RKO (cell line): ENCODE measurements around the gene PCGF1.

Source experiments
- DNase-seq: peaks from one replicate; pipeline ENCODE4 v3.0.0-alpha.2; 2016; ENCODE audit warnings: low spot score

Gene PCGF1

GRCh38 chr2:74515271-74515980, 7.9 kb upstream of the PCGF1 start:
- DNase-seq = no peak

DNA sequence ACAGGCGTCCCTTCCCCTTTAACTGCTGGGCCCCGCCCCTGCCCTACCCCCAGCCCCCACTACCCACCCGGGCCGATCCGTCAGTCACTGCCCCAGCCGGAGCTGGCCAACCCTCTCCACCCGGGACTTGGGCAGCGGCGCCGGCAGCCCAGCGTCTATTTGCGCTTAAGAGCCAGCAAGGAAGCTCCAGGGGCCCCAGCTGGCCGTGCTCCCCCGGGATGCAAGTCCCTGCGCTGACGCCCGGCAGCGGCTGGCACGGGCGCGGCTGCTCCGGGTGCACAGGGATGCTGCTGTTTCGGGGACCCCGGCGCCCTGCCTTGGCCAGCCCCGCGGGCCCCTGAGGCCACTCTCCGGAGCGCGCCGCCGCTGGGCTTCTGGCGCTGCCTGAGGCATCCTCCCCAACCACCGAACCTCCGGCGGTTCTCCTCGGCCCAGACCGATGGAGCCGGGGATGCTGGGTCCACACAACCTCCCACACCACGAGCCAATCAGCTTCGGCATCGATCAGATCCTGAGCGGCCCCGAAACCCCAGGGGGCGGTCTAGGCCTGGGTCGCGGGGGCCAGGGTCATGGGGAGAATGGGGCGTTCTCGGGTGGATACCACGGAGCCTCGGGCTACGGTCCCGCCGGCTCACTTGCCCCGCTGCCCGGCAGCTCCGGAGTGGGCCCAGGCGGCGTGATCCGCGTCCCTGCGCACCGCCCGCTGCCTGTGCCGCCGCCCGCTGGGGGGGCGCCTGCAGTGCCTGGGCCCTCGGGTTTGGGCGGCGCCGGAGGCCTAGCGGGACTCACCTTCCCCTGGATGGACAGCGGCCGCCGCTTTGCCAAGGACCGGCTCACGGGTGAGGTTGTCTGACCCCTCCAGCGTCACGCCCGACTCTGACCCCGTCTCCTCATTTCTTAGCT, 7.1 kb upstream of the PCGF1 start, which contains the start of gene TLX2:
TLX2 (plus strand) TSS at position 83 of the 903 bp plus-strand sequence; CDS start at position 440, 357 bp downstream.
- no peak for DNase-seq

GRCh38 chr2:74513605-74514367, 6.3 kb upstream of the PCGF1 start:
- no peak for DNase-seq

DNA sequence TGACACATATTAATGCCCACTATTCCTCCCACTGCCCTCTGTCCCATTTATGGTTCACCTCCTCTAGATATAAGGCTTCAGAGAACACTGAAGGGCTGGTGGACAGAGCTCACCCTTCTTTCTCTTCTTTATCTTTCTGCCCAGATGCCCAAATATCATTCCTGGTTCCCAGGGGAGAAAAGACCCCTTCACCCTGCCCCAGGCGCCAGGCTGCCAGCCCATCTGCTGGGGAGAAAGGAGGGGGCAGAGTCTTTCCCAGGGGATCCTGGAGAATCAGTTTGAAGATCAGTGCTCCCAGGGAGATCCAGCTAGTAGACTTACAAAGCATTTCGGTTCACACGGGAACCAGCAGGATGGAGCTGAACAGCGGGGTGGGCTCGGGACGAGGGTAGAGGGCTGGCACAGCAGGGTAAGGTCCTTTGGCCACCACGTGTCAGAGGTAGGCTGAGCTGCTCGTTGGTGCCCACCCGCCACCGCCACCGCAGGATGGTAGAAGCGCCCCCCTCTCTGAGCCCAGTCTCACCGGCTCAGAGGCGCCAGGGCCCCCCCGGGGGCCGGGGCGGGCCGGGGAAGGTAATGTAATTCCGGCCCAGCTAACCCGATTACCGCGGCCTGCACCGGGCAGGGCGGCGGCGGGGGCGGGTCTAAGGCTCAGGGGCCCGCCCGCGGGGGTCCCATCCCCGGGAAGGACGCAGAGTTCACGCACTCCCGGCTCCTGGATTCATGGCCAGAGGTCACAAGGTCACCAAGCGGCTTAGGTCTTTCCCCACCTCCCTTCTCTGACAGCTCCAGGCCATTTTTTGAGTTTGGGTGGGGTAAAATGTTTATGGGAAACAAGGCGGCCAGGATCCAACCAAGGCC, 5.5 kb upstream of the PCGF1 start:
- no peak for DNase-seq

DNA sequence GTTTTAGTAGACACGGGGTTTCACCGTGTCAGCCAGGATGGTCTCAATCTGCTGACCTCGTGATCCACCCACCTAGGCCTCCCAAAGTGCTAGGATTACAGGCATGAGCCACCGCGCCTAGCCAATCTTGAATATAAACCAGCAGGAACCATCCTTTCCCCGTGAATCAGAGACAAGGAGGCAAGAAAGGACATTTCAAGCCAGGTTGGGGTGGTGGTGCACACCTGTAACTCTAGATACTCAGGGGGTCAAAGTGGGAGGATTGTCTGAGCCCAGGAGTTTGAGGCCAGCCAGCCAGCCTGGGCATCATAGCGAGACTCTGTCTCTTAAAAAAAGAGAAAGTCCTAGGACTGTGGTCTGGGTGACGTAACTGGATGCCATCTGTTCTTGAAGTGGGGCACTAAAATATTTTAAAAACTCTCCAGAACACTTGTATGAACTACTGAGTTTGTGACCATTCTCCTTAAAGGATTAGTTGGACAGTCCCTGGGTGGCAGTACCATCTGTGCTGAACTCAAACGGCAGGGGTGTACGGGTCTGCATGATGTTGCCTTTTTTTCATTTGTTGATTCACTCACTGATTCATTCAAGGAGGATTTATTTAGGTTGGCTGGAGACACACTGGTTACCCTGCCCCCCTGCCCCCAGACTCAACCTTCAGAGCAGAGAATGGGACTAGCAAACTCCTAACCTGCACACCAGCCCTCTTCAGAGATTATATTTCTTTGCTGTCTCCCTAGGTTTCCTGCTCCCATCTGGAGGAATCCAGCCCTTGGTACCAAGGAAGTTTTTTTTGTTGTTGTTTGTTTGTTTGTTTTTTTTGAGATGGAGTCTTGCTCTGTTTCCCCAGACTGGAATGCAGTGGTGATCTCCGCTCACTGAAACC, 3.9 kb upstream of the PCGF1 start:
- DNase-seq = no peak

DNA sequence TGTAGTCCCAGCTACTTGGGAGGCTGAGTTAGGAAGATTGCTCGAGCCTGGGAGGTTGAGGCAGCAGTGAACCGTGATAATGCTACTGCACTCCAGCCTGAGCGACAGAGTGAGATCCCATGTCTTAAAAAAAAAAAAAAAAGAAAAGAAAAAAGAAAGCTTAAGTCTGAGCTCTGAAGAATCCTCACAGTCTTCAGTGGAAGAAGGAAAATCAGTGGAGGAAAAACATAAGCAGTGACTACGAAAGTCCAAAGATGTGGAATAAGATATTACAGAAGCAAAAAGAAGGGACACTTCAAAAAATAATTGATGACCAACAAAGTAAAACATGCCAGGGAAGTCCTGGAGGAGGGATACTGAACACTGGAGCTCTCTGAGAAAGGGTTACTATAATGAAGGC, 2.8 kb upstream of the PCGF1 start:
- no peak for DNase-seq

- DNase-seq = peak; percentile 79
Measured at GRCh38 chr2:74507926-74508520, 528 bp upstream of the PCGF1 start.

DNA sequence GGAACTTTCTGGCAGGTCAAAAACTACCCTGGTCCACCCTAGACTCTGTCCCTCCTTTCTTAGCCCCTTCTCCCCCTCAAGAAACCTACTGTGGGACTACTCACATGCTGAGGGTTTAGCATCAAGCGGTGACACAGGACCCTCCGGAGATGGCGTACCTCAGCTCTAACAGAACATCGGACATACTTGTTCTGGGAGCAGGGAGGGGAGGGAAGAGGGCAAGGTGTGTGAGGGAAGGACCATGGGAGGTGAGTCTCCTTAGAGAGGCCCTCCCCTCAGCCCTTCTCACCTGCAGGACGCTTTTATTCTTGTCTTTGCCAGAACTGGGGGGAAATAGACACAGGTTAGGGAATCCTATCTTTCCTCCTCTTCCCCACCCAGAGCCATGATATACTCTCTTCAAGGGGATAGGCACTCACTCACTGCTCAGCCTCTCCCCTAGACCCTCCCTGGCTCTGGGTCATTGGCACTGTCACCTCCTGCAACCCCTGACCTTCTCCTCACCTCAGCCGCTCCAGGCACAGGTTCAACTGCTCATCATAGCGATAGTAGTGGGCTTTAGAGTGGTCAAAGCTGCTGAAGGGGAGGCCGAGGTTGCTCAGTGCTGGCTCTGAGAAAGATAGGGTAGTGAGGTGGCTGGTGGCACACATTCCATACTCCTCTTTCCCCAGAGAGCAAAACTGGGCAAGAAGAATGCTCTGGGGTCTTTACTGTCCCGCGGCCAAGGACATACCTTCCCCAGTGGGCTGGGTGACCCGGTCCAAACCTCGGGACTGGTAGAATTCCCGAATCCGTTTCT, 1.8 kb downstream of the PCGF1 start:
- DNase-seq = no peak

DNA sequence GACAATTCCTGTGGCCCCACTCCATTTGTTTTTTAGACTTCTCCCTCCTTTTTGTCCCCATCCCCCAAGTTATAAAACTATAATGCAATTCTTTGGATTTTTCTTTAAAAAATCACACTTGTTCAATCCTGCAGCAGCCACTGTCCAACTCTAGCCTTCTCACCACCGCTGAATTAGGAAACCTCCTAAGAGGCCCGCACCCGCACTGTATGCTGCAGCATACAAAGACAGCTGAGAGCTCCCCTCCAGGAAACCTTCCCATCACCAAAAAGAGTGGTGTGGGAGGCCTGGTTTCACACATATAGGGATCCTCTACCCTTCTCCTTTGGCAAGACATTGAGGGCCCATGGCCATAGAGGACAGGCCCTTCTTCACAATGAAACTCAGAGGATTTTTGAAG, 2.9 kb downstream of the PCGF1 start:
- DNase-seq = no peak

GRCh38 chr2:74503506-74504475, 3.7 kb downstream of the PCGF1 start:
- peak; percentile 66 for DNase-seq

GRCh38 chr2:74502720-74503505, 4.6 kb downstream of the PCGF1 start:
- DNase-seq = peak; percentile 94

DNA sequence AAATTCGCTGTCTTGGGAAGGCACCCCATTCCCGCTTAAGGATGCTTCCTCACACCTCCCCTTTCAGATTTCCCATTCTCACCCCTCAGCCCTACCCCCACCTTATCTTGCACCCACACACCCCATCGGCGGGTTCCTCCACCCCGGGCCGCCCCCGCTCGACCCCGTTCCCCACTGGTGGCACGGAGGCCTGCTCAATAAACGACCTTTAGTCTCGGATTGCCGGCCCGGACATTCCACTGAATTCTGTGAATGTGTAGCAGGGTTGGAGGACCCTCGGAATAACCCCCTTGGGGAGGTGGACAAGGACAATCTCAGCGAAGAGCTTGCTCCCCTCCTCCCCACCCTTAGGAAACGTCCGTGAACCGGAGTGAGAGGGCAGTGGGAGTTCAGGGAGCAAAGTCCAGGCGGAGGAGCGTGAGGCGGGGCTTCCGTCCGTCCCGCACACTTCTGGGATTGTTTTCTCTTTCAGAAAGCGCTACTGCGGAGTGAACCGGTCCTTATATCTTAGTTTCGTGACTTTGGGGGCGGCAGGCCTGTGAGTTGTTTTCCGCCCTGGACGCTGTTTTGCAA, 5.3 kb downstream of the PCGF1 start:
- peak; percentile 64 for DNase-seq

DNA sequence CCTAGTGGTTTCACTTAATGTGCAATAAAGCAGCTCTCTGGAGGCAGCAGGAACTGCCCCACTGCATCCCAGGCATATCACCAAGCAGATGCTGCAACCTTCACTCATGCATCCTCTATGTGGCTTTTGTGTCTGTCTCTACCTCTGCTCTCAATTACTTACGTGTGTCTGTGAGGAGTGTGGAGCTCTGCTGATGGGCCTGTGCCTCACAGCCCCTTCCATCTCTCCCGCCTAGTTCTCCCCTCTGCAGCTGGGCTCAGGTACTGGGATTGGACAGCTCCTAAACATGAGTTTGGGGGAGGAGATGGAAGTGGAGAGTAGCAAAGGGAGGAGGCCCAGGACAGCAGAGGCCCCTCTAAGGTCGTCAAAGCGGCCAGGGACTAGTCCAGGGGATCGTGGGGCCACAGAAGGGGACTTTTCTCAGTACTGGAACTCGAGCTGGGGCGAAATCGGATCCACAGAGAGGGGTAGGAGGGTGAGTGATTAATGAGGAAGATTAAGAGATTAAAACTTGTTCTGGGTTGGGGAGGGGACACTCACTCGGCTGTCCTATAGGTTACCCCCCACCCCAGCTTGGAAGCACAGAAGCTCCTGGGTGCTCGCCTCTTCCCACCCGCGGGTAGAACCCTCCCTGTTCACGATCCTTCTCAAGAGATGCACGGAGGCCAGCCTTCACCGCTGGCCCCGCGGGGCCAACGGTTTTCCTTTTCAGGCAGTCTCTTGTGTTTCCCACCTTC, 6.0 kb downstream of the PCGF1 start:
- DNase-seq = no peak

DNA sequence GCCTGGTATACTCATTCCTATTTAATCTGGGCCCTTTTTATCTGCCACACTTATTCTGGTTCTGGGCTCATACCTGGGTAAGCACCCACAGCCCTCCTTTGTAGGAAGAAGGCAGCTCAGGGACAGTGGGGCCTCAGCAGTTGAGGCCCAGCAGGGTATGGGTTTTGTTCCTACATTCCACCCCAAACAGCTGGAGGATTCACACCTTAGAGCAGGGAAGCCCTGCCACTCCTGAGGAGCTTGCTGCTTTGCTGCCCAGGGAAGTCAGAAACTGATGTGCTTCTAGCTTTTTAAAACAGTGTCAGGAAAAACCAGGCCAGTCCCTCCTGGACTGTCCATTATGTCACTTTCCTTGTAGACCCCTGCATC, 6.9 kb downstream of the PCGF1 start:
- DNase-seq = no peak

GRCh38 chr2:74499940-74500577, 7.4 kb downstream of the PCGF1 start:
- DNase-seq = no peak
